Fibroblast of skin of left biceps (primary cell): Measurements from ENCODE around the gene HJURP.

Experiments
- DNase-seq, 2 experiments: peaks; one replicate each; pipeline ENCODE4 v3.0.0-alpha.2; 2013; ENCODE audit warnings: low read depth in 2 of 2

The HJURP gene

GRCh38 chr2:233848276-233848675, 6.1 kb downstream of the HJURP start:
- no peak for DNase-seq

DNA sequence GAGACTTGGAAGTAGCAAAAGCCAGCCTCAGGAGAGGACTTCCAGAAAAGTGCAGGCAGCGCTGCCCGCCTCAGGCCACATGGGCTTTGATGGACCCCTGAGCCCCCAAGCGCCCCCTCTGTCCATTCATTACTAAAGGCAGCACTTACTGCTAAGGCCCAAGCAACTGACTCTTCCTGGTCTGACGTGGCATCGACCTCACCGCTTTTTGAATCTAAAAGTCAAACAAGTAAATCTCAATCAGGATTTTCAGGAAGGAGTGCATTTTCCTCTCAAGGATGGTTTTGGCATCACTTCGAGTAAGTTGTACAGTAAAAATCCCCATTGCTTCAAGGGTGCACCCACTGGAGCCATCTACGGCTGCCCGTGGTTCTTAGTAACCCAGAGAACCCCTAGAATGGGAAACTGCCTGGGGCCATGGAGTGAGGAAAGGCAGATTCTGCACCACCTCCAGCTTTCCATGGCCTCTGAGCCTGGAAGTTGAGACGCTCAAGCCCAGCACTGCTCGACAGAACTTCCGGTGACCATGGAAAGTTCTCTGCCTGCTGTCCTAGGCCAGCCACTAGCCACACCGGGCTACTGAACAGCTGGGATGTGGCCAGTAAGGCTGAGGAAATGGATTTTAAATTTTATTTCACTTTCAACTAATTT, 7.0 kb downstream of the HJURP start:
- DNase-seq: no peak

DNA sequence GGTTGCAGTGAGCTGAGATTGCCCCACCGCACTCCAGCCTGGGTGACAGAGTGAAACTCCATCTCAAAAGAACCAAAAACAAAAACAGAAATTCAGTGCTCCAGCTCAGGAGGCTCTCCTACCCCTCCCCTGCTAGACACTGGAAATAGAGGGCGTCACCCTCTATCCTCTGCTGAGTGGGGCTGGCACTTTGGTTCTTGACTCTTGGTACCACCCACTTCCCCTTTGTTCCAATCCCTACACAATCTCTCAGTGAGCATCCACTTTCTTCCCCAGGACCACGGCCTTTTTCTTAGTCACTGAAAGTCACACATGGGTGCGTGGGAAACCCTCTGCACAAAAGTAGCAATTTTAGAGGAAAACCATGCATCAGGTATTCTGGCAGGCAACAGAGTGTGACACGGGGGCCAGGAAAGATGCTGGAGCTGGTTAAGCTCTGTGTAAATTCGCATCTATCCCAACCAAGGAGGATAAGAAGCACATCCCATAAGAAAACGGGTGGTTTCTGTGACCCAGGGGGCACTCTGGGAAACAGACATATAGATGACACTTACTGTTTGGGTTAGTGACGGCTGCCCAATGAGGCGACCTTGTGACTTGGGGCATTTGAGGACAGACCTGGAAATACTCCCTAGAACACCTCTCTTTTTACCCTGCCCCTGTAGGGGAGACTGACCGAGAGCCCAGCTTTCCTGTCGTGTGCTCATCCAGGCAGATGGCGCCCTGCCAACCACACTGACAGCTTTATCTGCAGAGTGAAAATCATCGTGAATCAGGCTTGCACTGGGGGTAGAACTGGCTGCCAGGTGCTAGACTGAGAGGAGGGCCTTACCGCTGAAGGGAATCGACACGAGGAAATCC, 7.7 kb downstream of the HJURP start:
- DNase-seq: no peak

DNA sequence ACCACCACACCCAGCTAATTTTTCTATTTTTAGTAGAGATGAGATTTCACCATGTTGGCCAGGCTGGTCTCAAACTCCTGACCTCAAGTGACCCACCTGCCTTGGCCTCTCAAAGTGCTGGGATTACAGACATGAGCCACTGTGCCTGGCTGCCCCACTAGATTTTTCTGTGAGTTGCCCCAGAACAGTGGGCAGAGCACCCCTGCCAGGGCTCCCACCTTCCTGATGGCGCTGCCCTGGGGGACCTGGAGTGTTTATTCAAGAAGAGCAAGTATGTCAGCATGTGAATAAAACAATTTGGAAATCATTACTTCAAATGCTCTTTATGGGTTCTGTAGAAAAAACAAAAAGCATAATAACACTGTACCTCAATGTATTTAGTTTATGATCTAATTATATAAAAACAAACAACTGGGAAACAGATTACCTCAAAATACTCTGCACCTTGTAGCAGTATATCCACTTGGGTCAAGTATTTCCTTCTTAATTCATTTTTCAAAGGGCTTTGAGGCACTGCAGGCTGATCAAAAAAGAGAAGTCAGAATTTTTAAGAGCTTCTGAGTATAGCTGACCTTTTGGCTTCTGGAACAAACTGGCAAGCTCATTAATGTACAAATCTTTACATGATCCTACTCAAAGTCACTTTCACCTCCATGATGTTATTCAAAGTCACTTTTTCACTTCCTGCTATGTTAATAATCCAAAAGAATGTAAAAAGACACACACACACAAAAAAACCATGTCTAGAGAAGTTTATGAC, 8.9 kb downstream of the HJURP start:
- no peak for DNase-seq

DNA sequence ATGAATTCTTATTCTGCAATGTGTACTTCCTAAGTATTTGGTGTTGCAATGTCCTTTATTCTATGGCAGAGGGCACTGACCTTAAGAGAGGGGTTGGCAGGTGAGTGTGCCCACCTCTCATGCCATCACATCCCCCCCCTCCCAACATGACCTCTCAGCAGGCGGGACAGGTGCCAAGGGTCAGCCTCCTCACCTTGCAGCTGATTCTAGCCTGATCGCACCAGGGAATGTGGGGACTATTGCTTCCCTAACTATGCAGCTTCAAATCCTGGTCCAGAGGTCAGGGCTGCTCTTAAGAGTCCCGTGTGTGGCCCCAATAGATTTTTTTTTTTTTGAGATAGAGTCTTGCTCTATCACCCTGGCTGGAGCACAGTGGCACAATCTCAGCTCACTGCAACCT, 9.5 kb downstream of the HJURP start:
- DNase-seq: no peak

- no peak for DNase-seq
Observed at GRCh38 chr2:233844064-233844807, 10.1 kb downstream of the HJURP start.

- no peak for DNase-seq
Observed at GRCh38 chr2:233841183-233841582, 13.2 kb downstream of the HJURP start.

- DNase-seq: no peak
Observed at GRCh38 chr2:233840520-233840919, 13.8 kb downstream of the HJURP start.

- DNase-seq: no peak
Observed at GRCh38 chr2:233839447-233839820, 14.9 kb downstream of the HJURP start.

- no peak for DNase-seq
Observed at GRCh38 chr2:233838726-233839446, 15.4 kb downstream of the HJURP start.

DNA sequence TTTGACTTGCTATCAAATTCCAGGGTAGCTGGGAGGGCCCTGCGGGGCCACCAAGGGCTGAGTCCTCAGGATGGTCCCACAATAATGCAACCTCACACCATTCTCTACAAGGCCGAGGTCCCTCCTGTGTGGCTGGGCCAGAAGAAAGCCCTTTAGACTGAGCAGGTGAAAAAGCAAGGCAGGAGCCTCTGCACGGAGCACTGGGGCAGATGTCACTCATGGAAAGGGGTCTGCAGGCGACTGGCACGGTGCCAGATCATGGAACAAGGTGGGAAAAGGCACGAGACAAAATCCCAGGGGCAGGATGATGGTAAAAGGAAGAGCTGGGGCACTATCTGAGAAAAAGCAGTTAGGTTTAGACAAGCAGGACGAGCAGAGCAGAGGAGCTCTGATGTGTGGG, 16.1 kb downstream of the HJURP start:
- DNase-seq: no peak

DNA sequence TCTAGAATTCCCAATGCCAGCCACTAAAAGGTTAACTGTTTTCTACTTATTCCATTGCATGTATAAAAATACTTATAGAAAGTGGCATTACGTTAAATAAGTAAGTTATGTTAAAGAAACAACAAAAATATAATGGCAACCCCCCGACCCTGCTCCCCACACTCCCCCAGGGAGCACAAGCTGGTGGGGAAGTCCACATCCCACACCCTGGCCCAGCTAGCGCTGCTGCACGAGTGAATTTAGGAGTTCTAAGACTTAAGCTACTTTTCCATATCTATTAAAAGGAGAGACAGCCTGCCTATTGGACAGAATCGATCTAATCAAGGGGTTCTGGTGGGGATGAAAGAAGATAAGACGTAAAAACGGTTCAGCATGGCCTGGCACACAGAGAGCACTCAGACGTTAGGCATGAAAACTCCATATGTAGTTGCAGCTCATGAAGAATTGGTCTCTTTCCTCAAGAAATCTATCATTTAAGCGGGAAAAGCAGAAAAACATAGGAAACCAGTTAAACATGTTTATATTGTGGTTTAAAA, 16.6 kb downstream of the HJURP start:
- no peak for DNase-seq

GRCh38 chr2:233836359-233836758, 18.0 kb downstream of the HJURP start:
- DNase-seq: no peak

DNA sequence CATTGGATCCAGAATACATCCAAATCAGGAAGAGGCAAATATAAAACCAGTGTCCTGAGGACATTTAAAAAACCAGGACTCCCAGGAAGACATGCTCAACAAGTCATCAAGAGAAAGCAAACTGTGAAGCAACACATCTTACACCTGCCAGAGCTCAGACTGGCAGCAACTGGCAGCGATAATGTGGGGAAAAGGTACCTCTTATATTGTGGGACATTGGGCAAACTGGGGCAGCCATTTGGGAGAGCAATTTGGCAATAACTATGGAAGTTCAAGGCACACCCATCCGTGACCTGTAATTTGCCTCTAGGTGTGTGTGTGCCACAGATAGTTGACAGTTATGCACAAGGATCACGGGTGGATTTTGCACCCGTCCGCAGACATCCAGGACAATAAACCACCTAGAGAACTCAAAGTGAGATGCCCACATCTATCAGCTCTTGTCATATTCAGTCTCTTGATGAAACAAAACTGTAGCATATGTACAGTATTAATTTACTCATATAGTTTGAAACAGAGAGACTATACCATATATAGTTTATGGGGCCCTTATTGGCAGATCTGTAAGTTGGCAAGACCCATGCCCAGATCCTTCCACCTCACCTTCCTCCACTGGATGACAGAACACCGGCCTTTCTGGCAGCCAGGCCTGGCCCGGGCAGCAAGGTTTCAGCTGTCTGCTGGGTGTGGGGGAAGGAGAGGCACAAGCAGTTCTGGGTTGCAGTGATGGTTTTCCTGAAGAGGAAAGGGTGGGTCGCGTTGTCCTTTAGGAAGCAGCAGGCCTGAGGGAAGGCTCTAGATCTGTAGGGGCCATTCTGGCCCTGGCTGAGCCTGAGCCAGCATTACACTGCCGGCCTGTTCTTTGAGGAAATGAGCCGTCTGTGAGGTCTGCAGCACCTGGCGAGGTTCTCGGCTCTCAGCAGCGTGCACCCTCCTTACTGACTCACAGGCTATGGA, 18.8 kb downstream of the HJURP start:
- no peak for DNase-seq

DNA sequence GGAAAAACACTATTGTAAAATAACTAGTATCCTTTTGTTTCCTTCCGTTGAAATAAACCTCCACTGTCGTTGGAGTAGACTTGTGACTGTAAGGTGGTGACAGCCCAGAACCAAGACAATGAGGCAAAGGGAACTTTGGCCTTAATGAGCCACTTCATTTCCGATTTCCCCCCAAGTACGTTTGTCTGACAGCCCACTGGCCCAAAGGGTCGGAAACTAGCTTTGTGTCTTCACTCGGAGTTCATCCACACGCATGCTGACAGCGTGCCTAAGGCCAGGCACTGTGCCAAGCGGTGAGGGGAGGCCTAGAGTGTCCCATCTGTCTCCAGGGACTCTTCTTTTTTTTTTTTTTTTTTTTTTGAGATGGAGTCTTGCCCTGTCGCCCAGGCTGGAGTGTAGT, 21.0 kb downstream of the HJURP start:
- DNase-seq: no peak

- no peak for DNase-seq
Observed at GRCh38 chr2:233832869-233833311, 21.4 kb downstream of the HJURP start.

DNA sequence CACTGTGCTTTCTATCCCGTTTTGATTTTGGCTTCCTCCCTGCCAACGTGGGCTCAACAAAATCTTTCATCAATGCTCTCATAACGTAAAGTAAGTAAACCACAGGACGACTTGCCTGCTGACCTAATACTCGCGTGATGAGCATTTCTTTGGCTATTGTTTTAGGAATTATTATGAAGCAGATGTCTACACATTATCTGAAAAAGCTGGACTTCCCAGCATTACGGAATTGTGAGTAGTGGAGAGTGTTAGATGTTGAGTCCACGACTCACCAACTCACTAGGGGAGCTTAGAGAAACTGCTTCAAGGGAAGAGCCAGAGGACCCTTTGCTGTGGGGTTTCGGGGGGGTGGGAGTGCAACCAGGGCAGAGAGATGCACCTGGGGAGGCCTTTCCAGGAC, 21.9 kb downstream of the HJURP start:
- peak; percentile 10 to 14 for DNase-seq

GRCh38 chr2:233831861-233832260, 22.5 kb downstream of the HJURP start:
- DNase-seq: no peak

- DNase-seq: no peak
Observed at GRCh38 chr2:233831011-233831721, 23.2 kb downstream of the HJURP start.
